PC-9 (cell line): ENCODE measurements around the gene SH3TC1.

Source experiments
- CTCF ChIP-seq: fragments of 200-600 bp; sonication (generic); conservative IDR thresholded peaks from 2 replicates; pipeline ENCODE4 v1.6.1; 2017; ENCODE audit warnings: mixed run types, antibody characterized with exemption, mild to moderate bottlenecking, moderate library complexity
- EZH2 ChIP-seq: fragments of 200-600 bp; sonication (generic); IDR thresholded peaks from 2 replicates; pipeline ENCODE4 v1.8.0; 2017; ENCODE audit warnings: antibody characterized with exemption, low read depth

GRCh38 chr4:8164194-8164565 is 34.9 kb upstream of the SH3TC1 start:
- no peak for TF ChIP-seq CTCF
- TF ChIP-seq EZH2 = no peak
